Breast epithelium (tissue), 3 donors: ENCODE measurements around the gene STOX2.

Experiments used
- POLR2A ChIP-seq: fragments of 450-650 bp; IDR thresholded peaks from one replicate; pipeline ENCODE4 v1.6.1; 2016; ENCODE audit warnings: antibody characterized with exemption, mild to moderate bottlenecking, moderate library complexity
- TF ChIP-seq, protein P1 (sequence below), 3 donors: fragments of 450-650 bp; IDR thresholded peaks; one replicate each; pipeline ENCODE4 v1.5.1; 2016 to 2017; ENCODE audit warnings: antibody characterized with exemption in 3 of 3, mild to moderate bottlenecking in 3 of 3, moderate library complexity in 3 of 3

DNA sequence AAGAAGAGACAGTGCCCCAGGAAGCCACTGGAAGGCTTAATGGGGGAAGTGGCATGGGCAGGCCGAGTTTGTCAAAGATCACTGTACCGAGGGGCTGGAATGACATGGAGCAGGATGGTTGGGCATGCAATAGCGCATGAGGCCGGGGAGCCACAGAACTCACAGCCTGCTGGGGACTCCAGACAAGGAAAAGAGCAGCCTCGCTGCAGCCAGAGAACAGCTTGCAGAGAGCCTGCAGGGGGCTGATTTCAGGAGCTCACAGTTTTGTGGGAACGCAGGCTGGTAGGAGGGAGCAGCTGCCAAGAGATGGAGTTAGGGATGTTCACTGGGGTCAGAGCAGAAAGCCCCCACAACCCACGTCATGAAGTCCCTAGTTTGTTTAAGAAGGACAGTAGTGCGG, 45.4 kb downstream of the STOX2 start:
- TF ChIP-seq, protein P1, sequence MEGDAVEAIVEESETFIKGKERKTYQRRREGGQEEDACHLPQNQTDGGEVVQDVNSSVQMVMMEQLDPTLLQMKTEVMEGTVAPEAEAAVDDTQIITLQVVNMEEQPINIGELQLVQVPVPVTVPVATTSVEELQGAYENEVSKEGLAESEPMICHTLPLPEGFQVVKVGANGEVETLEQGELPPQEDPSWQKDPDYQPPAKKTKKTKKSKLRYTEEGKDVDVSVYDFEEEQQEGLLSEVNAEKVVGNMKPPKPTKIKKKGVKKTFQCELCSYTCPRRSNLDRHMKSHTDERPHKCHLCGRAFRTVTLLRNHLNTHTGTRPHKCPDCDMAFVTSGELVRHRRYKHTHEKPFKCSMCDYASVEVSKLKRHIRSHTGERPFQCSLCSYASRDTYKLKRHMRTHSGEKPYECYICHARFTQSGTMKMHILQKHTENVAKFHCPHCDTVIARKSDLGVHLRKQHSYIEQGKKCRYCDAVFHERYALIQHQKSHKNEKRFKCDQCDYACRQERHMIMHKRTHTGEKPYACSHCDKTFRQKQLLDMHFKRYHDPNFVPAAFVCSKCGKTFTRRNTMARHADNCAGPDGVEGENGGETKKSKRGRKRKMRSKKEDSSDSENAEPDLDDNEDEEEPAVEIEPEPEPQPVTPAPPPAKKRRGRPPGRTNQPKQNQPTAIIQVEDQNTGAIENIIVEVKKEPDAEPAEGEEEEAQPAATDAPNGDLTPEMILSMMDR (IDR thresholded peaks at IDR 0.05) = no peak
- no peak for TF ChIP-seq POLR2A
